Measurements from ENCODE around the gene GPR183. TPM values are rescaled to one million over a fixed set of nuclear protein-coding genes. Genes with fewer than 3 reads are reported as not detected.

Gene GPR183, protein sequence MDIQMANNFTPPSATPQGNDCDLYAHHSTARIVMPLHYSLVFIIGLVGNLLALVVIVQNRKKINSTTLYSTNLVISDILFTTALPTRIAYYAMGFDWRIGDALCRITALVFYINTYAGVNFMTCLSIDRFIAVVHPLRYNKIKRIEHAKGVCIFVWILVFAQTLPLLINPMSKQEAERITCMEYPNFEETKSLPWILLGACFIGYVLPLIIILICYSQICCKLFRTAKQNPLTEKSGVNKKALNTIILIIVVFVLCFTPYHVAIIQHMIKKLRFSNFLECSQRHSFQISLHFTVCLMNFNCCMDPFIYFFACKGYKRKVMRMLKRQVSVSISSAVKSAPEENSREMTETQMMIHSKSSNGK
- total RNA-seq: not detected in 2 replicates

DNA sequence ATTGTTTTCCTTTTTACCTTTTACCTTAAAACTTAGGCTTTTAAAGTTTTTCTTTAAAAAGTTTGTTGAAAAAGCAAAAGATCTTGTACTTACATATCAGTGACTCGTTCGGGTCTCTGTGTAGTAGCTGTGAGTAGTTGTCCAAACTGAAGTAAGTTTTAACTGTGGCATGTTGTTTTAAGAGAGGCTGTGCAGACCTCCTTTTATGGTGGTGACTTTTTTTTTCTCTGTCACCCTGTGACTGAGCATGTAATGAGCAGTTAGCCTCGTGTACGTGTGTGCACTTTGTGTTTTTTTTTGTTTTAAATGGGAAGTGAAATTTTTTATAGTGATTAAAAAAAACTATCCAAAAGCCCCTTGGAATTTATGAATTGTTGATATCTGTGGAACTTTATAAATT is at the start of gene GPR183:
Gene GPR183 (minus strand): TSS at position 153 of the 400 bp plus-strand sequence. CDS start 11,254 bp downstream, outside the sequence.

DNA sequence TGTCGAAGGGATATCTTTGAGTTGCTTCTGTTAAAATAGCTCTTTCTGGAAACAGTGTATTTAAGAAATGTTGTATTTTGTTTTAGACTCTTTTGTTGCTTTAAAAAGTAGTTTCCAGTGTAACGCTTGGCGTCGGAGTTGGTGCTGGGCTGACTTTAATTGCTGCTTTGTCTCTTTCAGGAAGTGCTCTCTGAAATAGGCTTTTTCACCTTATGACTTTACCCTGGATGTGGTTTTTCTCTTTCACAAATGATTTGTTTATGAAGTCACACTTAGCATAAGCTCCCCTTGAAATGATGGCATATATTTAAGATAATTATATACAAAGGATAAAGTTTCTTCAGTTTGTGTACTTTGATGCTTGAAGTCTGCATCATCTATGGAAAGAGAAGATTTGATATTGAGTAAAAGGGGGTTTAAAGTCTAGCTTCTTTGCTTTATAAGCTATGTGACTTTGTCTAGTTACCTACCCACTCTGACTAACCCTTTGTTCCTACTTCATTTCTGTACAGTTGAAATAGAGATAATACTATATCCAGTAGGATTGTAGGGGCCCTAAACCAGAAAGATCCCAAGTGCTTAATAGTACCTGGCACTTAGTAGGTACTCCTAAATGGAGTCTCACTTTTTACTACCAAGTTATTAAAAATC is 48.9 kb downstream of the GPR183 start, which contains the start of gene GPR18:
Gene GPR18 (minus strand): TSS at position 170 of the 651 bp plus-strand sequence. CDS start 2,507 bp downstream, outside the sequence.

Other genes starting within 250 kb of the GPR183 start
- 43.6 and 58.7 TPM in 2 replicates for gene UBAC2, start 106.5 kb downstream of the GPR183 start, total RNA-seq
- not detected in 2 replicates for gene GPR18, start 49.0 kb downstream of the GPR183 start, total RNA-seq
- gene TM9SF2, start 194.1 kb upstream of the GPR183 start, total RNA-seq: 86.7 and 105 TPM in 2 replicates